ENCODE measurements around the gene RPL13A.

GRCh38 chr19:49441210-49441959 is 46.0 kb upstream of the RPL13A start, which contains the start of gene SLC17A7:
- no peak for TF ChIP-seq CTCF (IDR thresholded peaks at IDR 0.05; ENCODE audit: low read length)
- no peak for TF ChIP-seq EZH2 (optimal IDR thresholded peaks at IDR 0.05; ENCODE audit: low read depth, low read length)
